Aortic smooth muscle cell (primary cell): Measurements from ENCODE around the gene SLC2A8. TPM values are rescaled to one million over a fixed set of nuclear protein-coding genes. Genes with fewer than 3 reads are reported as not detected.

Experiments
- total RNA-seq: library from RNA; depleted of rRNA; stranded (reverse); fragments of >200 nt; gene quantifications from 2 replicates; pipeline ENCODE4 v1.2.3, GENCODE V29; 2014

The SLC2A8 gene
- 10.0 and 11.1 TPM in 2 replicates for total RNA-seq

GRCh38 chr9:127396808-127397645 is at the start of gene SLC2A8:
SLC2A8 (plus strand) TSS chr9:127397169; CDS start chr9:127397231, 62 bp downstream.

GRCh38 chr9:127423934-127424675 is 27.1 kb downstream of the SLC2A8 start, which contains the start of gene ZNF79:
ZNF79 (plus strand) TSS chr9:127424382; CDS start chr9:127424788, 406 bp downstream.

GRCh38 chr9:127450830-127451607 is 54.0 kb downstream of the SLC2A8 start, which contains the start of the genes LRSAM1 and RPL12:
LRSAM1 (plus strand) TSS chr9:127451510; CDS start chr9:127454528, 3,018 bp downstream.
RPL12 (minus strand) TSS chr9:127451406; CDS start chr9:127451317, 89 bp downstream.

Other genes starting within 250 kb of the SLC2A8 start
- 5.0 and 7.7 TPM in 2 replicates for gene GARNL3, start 132.4 kb upstream of the SLC2A8 start, total RNA-seq
- gene ZNF79, start 27.2 kb downstream of the SLC2A8 start, total RNA-seq: 8.6 and 9.2 TPM in 2 replicates
- 1,147 and 1,162 TPM in 2 replicates for gene RPL12, start 54.2 kb downstream of the SLC2A8 start, total RNA-seq
- 10.8 and 12.1 TPM in 2 replicates for gene LRSAM1, start 54.3 kb downstream of the SLC2A8 start, total RNA-seq
- gene STXBP1, start 215.1 kb downstream of the SLC2A8 start, total RNA-seq: 16.0 and 16.8 TPM in 2 replicates